ENCODE measurements around the gene DCUN1D1.

- TF ChIP-seq, protein P1, sequence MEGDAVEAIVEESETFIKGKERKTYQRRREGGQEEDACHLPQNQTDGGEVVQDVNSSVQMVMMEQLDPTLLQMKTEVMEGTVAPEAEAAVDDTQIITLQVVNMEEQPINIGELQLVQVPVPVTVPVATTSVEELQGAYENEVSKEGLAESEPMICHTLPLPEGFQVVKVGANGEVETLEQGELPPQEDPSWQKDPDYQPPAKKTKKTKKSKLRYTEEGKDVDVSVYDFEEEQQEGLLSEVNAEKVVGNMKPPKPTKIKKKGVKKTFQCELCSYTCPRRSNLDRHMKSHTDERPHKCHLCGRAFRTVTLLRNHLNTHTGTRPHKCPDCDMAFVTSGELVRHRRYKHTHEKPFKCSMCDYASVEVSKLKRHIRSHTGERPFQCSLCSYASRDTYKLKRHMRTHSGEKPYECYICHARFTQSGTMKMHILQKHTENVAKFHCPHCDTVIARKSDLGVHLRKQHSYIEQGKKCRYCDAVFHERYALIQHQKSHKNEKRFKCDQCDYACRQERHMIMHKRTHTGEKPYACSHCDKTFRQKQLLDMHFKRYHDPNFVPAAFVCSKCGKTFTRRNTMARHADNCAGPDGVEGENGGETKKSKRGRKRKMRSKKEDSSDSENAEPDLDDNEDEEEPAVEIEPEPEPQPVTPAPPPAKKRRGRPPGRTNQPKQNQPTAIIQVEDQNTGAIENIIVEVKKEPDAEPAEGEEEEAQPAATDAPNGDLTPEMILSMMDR (IDR thresholded peaks at IDR 0.05) = no peak
- TF ChIP-seq POLR2A (IDR thresholded peaks at IDR 0.05) = no peak
Observed at GRCh38 chr3:183008800-183009199, 28.5 kb upstream of the DCUN1D1 start.

Measured in thyroid gland (tissue), 4 donors.